Right renal cortex interstitium (tissue), 3 donors: ENCODE measurements around the gene SLC37A4. TPM values are rescaled to one million over a fixed set of nuclear protein-coding genes. Genes with fewer than 3 reads are reported as not detected.

Source experiments
- DNase-seq, 3 donors: peaks; one replicate each; pipeline ENCODE4 v3.0.0-alpha.2; 2013; ENCODE audit warnings: low read depth in 3 of 3, low spot score in 2 of 3
- polyA plus RNA-seq, 3 donors: library from polyadenylated mRNA; unstranded; fragments of 120-200 nt; gene quantifications; one replicate each; pipeline ENCODE4 v1.2.1, GENCODE V29; 2013; ENCODE audit not compliant: insufficient read length in 3 of 3

Gene SLC37A4
- polyA plus RNA-seq, 3 donors = 81.1 to 115 (median 99.9) TPM

DNA sequence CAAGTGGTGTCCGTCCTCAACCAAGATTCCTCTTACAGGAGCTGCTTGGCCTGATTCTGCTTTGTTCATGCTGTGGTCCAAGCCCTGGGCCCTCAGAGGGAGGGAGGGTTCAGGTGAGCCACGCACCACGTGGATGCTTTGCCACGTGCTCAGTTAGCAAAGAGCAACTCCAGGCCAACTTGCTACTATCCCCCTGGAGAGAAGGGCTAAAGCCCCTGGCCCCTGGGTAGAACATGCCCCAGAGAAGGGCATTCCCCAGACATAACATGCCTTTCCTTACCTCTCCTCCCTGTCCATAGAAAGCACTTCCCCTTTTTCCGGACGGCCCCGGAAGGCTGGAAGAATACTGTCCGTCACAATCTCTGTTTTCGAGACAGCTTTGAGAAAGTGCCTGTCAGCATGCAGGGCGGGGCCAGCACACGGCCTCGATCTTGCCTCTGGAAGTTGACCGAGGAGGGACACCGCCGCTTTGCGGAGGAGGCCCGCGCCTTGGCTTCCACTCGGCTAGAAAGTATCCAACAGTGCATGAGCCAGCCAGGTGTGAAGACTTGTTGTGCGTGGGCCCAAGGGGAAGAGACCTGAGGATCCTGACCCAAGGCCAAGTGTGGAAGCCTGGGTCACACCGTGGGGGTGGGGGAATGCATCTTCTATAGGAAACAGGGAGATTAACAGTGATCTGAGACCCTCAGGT, 50.3 kb downstream of the SLC37A4 start:
- DNase-seq = no peak

DNA sequence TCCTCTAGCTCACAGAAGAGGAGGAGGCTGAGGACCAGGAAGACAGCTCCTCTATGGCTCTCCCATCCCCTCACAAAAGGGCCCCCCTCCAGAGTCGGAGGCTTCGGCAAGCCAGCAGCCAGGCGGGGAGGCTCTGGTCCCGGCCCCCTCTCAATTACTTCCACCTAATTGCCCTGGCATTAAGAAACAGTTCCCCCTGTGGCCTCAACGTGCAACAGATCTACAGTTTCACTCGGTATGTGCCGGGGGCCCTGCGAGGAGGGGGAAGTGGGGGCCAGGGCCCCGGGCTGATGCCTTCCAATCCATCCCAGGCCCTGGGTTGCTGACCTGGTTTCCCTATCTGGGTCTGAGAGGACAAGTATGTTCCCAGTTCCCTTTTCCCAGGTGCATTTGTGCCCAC, 51.2 kb downstream of the SLC37A4 start:
- DNase-seq = no peak

DNA sequence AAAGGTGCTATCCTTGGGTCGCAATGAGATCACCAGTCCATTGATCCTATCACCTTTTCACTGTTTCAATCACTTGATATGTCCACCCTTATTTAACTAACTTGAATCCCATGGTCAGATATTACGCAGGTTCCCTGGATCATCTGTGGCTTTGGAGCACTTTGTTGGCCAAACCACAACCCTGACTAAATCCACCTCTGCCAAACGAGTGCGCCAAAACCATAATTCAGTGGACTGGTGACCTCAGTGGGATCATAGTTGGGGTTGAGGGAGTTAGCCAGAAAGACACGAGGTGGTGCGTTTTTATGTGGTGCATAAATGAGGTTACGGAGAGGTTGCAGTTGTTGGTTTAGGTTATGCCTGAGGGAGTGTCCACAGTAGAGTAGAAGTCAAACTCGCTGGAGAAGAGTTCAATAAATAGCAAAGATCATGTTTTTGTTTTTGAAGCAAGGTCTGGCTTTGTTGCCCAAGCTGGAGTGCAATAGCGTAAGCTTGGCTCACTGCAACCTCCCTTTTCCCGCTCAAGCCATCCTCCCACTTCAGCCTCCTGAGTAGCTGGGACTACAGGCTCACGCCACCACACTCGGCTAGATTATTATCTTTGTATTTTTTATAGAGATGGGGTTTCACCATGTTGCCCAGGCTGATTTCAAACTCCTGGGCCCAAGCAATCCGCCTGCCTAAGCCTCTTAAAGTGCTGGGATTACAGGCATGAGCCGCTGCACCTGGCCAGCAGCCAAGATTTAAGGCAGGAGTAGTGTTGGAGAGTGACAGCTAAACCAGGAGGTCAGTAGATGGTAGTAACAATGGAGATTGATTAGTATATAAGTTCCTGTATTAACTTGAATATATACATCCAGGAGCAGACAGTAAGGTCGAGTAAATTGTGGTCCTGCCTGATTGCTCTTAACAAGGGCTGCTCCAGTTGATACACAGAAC, 54.6 kb downstream of the SLC37A4 start:
- DNase-seq = no peak

Other genes with a start within 250 kb of the SLC37A4 start
- gene DDX6, start 239.7 kb downstream of the SLC37A4 start, polyA plus RNA-seq = 100 to 1,000 TPM; 132 to 136 (median 135) TPM
- not detected for gene CXCR5, start 147.0 kb downstream of the SLC37A4 start, polyA plus RNA-seq
- gene BCL9L, start 105.0 kb downstream of the SLC37A4 start, polyA plus RNA-seq = 10 to 100 TPM; 21.3 to 23.4 (median 23.0) TPM
- 10 to 100 TPM in 1 of 3 donors, 1 to 10 TPM in 1, under 1 TPM in 1; 0.22 to 16.8 (median 7.0) TPM for gene UPK2, start 74.6 kb downstream of the SLC37A4 start, polyA plus RNA-seq
- not detected for gene FOXR1, start 59.1 kb downstream of the SLC37A4 start, polyA plus RNA-seq
- 10 to 100 TPM; 16.1 to 17.8 (median 17.1) TPM for gene CENATAC, start 32.7 kb downstream of the SLC37A4 start, polyA plus RNA-seq
- gene RPS25, start 12.5 kb downstream of the SLC37A4 start, polyA plus RNA-seq = 1,000 to 10,000 TPM; 1,153 to 1,249 (median 1,180) TPM
- gene TRAPPC4, start 12.1 kb downstream of the SLC37A4 start, polyA plus RNA-seq = 100 to 1,000 TPM in 2 of 3 donors, 10 to 100 TPM in 1; 92.9 to 142 (median 100) TPM
- gene HYOU1, start 26.3 kb upstream of the SLC37A4 start, polyA plus RNA-seq = 100 to 1,000 TPM; 110 to 129 (median 127) TPM
- 10 to 100 TPM; 52.2 to 59.8 (median 54.6) TPM for gene VPS11, start 36.9 kb upstream of the SLC37A4 start, polyA plus RNA-seq
- 10 to 100 TPM; 24.5 to 29.5 (median 26.8) TPM for gene HMBS, start 54.0 kb upstream of the SLC37A4 start, polyA plus RNA-seq
- gene DPAGT1, start 71.0 kb upstream of the SLC37A4 start, polyA plus RNA-seq = 10 to 100 TPM; 55.7 to 62.6 (median 56.9) TPM
- gene C2CD2L, start 76.5 kb upstream of the SLC37A4 start, polyA plus RNA-seq = 10 to 100 TPM in 1 of 3 donors, 1 to 10 TPM in 2; 9.3 to 12.0 (median 9.5) TPM
- 10 to 100 TPM; 24.3 to 30.5 (median 29.3) TPM for gene HINFP, start 90.7 kb upstream of the SLC37A4 start, polyA plus RNA-seq
- under 1 TPM; 0.74 to 0.79 (median 0.74) TPM for gene ABCG4, start 118.2 kb upstream of the SLC37A4 start, polyA plus RNA-seq
- 10 to 100 TPM in 2 of 3 donors, 1 to 10 TPM in 1; 9.7 to 11.3 (median 10.3) TPM for gene NLRX1, start 137.8 kb upstream of the SLC37A4 start, polyA plus RNA-seq
- 10 to 100 TPM; 11.7 to 15.4 (median 12.0) TPM for gene NHERF4, start 154.6 kb upstream of the SLC37A4 start, polyA plus RNA-seq
- 10 to 100 TPM; 19.5 to 19.8 (median 19.7) TPM for gene CBL, start 175.5 kb upstream of the SLC37A4 start, polyA plus RNA-seq